HEK293 (cell line): ENCODE measurements around the gene RABIF.

Experiments
- GLI4 ChIP-seq: fragments of 450-650 bp; formaldehyde crosslinking; IDR thresholded peaks from 2 replicates; pipeline ENCODE4 v1.5.1; 2016; ENCODE audit warnings: missing biosample characterization, missing genetic modification characterization
- MYNN ChIP-seq: fragments of 450-650 bp; formaldehyde crosslinking; IDR thresholded peaks from 2 replicates; pipeline ENCODE4 v1.5.1; 2016; ENCODE audit warnings: missing biosample characterization, missing genetic modification characterization, borderline replicate concordance
- SETDB1 ChIP-seq: IDR thresholded peaks from one replicate; pipeline ENCODE4 v1.6.1; 2017; ENCODE audit warnings: mild to moderate bottlenecking, low read length, moderate library complexity, mixed read lengths; ENCODE audit not compliant: insufficient read length
- ZNF274 ChIP-seq, 2 experiments: fragments of 200-500 bp in 1 of 2; fragments of 450-650 bp in 1 of 2; sonication (Bioruptor generic) in 1 of 2; formaldehyde crosslinking in 1 of 2; IDR thresholded peaks; 2 replicates each; pipeline versions ENCODE4 v1.5.1 to v1.6.1; 2014 to 2016; ENCODE audit warnings: borderline replicate concordance in 1 of 2, inconsistent platforms in 1 of 2, low read length in 1 of 2, missing biosample characterization in 1 of 2, missing genetic modification characterization in 1 of 2
- ZNF292 ChIP-seq: fragments of 450-650 bp; formaldehyde crosslinking; IDR thresholded peaks from 2 replicates; pipeline ENCODE4 v1.5.1; 2016; ENCODE audit warnings: low read depth, missing biosample characterization, missing genetic modification characterization, borderline replicate concordance
- ZNF558 ChIP-seq: fragments of 450-650 bp; formaldehyde crosslinking; IDR thresholded peaks from 2 replicates; pipeline ENCODE4 v1.5.1; 2016; ENCODE audit warnings: missing biosample characterization, missing genetic modification characterization
- ZNF561 ChIP-seq: fragments of 450-650 bp; IDR thresholded peaks from 2 replicates; pipeline ENCODE4 v1.5.1; 2018; ENCODE audit warnings: missing biosample characterization, missing genetic modification characterization, borderline replicate concordance
- ZSCAN5A ChIP-seq: fragments of 450-650 bp; formaldehyde crosslinking; IDR thresholded peaks from 2 replicates; pipeline ENCODE4 v1.5.1; 2016; ENCODE audit warnings: missing biosample characterization, missing genetic modification characterization
- TF ChIP-seq, protein P1 (sequence below): fragments of 450-650 bp; formaldehyde crosslinking; IDR thresholded peaks from 2 replicates; pipeline ENCODE4 v1.5.1; 2016; ENCODE audit warnings: missing biosample characterization, missing genetic modification characterization
- TF ChIP-seq, protein P2 (sequence below): fragments of 450-650 bp; formaldehyde crosslinking; IDR thresholded peaks from 2 replicates; pipeline ENCODE4 v1.5.1; 2017; ENCODE audit warnings: missing biosample characterization, missing genetic modification characterization

DNA sequence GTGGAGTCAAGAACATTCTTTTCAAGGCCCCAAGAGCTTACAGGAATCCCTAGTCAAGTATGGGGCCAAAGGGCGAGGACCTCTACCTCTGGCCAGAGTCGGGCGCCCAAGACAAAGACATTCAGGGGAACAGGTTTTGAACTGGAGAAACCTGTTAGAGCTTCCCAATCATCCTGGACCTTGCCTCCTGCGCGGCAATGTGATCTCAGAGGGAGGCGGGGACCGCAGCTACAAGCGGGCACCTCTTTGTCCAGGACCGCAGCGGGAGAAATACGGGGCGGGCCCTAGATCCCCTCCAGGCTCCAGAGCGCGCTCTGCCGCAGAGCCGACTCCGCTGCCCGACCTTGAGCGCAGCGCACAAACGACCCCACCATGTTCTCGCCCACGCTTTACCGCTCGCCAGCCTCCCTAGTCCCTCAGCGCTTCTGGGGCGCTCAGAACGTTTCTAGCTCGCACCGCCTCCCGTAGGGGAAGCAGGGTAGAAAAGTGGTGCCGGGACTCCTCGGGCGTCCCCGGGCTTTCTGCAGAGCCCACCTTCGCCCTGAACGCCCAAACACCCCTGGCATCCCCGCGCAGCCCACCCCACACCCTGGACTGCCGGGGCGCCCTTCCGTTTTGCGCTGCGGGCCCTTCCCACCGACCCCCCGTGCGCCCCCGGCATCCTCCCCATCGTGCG, 28.1 kb downstream of the RABIF start:
- TF ChIP-seq ZNF292: no peak
- TF ChIP-seq, protein P1, sequence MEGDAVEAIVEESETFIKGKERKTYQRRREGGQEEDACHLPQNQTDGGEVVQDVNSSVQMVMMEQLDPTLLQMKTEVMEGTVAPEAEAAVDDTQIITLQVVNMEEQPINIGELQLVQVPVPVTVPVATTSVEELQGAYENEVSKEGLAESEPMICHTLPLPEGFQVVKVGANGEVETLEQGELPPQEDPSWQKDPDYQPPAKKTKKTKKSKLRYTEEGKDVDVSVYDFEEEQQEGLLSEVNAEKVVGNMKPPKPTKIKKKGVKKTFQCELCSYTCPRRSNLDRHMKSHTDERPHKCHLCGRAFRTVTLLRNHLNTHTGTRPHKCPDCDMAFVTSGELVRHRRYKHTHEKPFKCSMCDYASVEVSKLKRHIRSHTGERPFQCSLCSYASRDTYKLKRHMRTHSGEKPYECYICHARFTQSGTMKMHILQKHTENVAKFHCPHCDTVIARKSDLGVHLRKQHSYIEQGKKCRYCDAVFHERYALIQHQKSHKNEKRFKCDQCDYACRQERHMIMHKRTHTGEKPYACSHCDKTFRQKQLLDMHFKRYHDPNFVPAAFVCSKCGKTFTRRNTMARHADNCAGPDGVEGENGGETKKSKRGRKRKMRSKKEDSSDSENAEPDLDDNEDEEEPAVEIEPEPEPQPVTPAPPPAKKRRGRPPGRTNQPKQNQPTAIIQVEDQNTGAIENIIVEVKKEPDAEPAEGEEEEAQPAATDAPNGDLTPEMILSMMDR (tag by site-specific recombination): peak; percentile 62
- TF ChIP-seq ZNF561 (tag by site-specific recombination): no peak
- no peak for TF ChIP-seq SETDB1
- no peak for TF ChIP-seq ZSCAN5A (tag by site-specific recombination)
- no peak for TF ChIP-seq ZNF274 (IDR thresholded peaks at IDR 0.05; ENCODE audit: low read length)
- no peak for TF ChIP-seq ZNF274 (tag by site-specific recombination; IDR thresholded peaks at IDR 0.05; ENCODE audit: borderline replicate concordance)
- no peak for TF ChIP-seq GLI4
- no peak for TF ChIP-seq MYNN (tag by site-specific recombination)
- TF ChIP-seq, protein P2, sequence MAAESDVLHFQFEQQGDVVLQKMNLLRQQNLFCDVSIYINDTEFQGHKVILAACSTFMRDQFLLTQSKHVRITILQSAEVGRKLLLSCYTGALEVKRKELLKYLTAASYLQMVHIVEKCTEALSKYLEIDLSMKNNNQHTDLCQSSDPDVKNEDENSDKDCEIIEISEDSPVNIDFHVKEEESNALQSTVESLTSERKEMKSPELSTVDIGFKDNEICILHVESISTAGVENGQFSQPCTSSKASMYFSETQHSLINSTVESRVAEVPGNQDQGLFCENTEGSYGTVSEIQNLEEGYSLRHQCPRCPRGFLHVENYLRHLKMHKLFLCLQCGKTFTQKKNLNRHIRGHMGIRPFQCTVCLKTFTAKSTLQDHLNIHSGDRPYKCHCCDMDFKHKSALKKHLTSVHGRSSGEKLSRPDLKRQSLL (tag by site-specific recombination): peak; percentile 94
- no peak for TF ChIP-seq ZNF558 (tag by site-specific recombination)
